ENCODE measurements around the gene ACADM.

Gene ACADM

DNA sequence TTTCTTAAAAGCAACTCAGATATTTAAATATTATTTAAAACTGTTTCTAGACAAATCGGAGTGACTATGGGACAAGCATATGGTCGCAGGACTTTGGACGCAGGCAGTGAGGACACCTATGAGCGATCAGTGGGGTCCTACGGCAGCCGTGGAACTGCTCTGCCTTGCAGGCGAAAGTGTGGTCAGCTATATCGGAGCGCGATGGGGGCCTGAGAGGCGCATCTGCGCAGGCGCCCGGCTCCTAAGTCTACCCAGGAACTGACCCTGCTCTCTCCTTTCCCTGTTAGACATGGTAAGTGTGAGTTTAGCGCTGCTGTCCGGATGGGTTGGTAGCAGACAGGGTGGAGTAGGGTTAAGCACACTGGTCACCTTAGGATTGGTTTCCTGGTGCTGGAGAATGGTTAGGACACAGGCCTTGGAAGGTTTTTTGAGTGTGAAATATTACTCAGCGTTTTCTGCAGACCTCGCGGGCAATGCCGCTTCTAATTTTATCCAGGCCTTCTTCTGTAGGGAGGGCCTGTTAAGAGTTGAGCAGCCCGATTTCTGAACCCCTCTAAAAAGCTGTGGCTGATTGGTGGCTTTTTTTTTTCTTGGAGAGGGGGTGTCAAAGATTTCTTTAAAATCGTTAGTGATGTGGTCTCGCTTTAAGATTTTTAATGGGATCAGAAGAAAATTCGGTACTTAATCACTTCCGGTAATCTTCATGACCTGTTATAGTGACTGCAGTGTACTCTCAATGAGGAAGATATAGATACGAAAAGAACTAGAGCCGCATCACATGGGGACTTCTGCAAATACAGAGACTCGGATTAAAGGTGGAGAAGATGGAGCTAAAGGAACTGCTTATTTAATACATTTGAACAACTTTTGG lies 61.7 kb downstream of the ACADM start, which contains the start of gene RABGGTB:
Gene RABGGTB (plus strand): TSS at position 274 of the 871 bp plus-strand sequence. CDS start 16 bp downstream, at position 290.
- TF ChIP-seq, protein P1, sequence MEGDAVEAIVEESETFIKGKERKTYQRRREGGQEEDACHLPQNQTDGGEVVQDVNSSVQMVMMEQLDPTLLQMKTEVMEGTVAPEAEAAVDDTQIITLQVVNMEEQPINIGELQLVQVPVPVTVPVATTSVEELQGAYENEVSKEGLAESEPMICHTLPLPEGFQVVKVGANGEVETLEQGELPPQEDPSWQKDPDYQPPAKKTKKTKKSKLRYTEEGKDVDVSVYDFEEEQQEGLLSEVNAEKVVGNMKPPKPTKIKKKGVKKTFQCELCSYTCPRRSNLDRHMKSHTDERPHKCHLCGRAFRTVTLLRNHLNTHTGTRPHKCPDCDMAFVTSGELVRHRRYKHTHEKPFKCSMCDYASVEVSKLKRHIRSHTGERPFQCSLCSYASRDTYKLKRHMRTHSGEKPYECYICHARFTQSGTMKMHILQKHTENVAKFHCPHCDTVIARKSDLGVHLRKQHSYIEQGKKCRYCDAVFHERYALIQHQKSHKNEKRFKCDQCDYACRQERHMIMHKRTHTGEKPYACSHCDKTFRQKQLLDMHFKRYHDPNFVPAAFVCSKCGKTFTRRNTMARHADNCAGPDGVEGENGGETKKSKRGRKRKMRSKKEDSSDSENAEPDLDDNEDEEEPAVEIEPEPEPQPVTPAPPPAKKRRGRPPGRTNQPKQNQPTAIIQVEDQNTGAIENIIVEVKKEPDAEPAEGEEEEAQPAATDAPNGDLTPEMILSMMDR (IDR thresholded peaks at IDR 0.05; ENCODE audit: insufficient read depth, low read depth, low read length, missing control alignments), result no peak
- peak; percentile 99 for DNase-seq (ENCODE audit: low read depth)
- H3K4me3 ChIP-seq (ENCODE audit: low read depth, low read length), result peak within 1 kb of the TSS; percentile 98

DNA sequence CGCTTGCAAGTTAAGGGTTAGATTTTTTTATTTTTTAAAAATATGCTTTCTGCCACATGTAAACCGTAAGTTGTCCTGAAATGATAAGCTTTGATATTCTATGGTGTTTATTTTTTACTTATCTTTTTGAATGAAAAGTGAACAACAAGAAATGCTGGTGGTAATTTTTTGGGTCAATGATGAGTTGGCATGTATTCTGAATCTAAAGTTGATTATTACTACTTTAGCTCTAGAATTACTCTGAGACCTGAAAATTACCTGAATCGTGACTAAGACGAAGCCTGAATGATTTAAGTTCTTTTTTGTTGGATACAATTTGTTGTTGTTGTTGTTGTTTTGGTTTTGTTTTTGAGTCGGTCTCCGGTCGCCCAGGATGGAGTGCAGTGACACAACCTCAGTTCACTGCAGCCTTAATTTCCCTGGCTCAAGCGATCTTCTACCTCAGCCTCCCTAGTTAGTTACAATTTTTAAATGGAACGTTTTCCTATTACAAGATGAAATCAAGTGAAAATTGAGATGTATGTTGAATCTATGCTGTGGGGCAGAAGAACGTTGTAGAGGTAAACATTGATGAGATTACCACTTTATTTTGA lies 62.5 kb downstream of the ACADM start:
- no peak for DNase-seq (ENCODE audit: low read depth)
- H3K4me3 ChIP-seq (ENCODE audit: low read depth, low read length), result peak overlapping the region; percentile 98
- TF ChIP-seq, protein P1 (IDR thresholded peaks at IDR 0.05; ENCODE audit: insufficient read depth, low read depth, low read length, missing control alignments), result no peak

DNA sequence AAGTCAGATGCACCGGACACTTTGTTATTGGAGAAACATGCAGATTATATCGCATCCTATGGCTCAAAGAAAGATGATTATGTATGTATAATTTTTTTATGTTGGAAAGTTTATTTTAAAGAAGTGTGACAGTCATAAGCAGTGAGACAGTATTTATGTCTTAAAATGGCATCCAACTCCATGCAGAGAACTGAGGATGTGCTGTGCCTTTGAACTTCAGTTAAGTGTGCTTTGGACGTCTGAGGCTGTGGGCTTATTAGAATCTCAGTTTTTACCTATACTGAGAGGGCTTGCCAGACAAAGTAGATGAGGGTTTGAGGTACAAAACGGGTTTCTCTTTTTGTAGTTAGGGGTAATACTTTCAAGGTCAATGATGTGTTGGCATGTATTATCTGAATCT lies 63.0 kb downstream of the ACADM start:
- TF ChIP-seq, protein P1 (IDR thresholded peaks at IDR 0.05; ENCODE audit: insufficient read depth, low read depth, low read length, missing control alignments), result no peak
- H3K4me3 ChIP-seq (ENCODE audit: low read depth, low read length), result peak overlapping the region; percentile 98
- DNase-seq (ENCODE audit: low read depth), result no peak

- peak overlapping the region; percentile 98 for H3K4me3 ChIP-seq (ENCODE audit: low read depth, low read length)
- no peak for DNase-seq (ENCODE audit: low read depth)
- TF ChIP-seq, protein P1 (IDR thresholded peaks at IDR 0.05; ENCODE audit: insufficient read depth, low read depth, low read length, missing control alignments), result no peak
Measured at GRCh38 chr1:75789988-75790387, 65.5 kb downstream of the ACADM start.

- TF ChIP-seq, protein P1 (IDR thresholded peaks at IDR 0.05; ENCODE audit: insufficient read depth, low read depth, low read length, missing control alignments), result no peak
- no peak for DNase-seq (ENCODE audit: low read depth)
- H3K4me3 ChIP-seq (ENCODE audit: low read depth, low read length), result peak overlapping the region; percentile 98
Measured at GRCh38 chr1:75791022-75791421, 66.5 kb downstream of the ACADM start.

DNA sequence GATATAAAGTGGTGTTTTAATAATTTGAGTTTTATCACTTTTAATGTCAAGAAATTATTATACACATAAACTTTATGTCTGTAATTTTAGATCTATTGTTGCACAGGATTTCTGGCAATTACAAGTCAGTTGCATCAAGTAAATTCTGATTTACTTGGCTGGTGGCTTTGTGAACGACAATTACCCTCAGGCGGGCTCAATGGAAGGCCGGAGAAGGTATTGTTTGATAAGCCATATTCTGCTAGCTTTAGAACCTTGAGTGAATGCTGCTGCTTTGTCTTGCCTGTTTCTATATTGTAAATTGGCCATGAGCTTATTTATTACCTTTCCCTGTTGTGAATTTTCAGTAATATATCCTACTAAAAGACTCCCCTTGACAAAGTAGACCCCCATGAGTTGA lies 67.6 kb downstream of the ACADM start:
- TF ChIP-seq, protein P1 (IDR thresholded peaks at IDR 0.05; ENCODE audit: insufficient read depth, low read depth, low read length, missing control alignments), result no peak
- no peak for DNase-seq (ENCODE audit: low read depth)
- H3K4me3 ChIP-seq (ENCODE audit: low read depth, low read length), result no peak overlapping the region

Data from GM12865 (cell line).